HTR-8/SVneo (cell line): ENCODE measurements around the gene RBP3.
A peak's percentile ranks its signal among the peaks of the same experiment; 100 is the strongest.

ENCODE experiments used
- DNase-seq: peaks from one replicate; pipeline ENCODE4 v3.0.0; 2011; ENCODE audit warnings: low spot score, mixed read lengths; ENCODE audit not compliant: insufficient read length
- FAIRE-seq: peaks from 2 replicates; lab custom pipeline; 2011; peaks lifted over from hg19 to GRCh38; lab: Jason Lieb, UNC

RBP3 gene

GRCh38 chr10:47334466-47335295, 13.5 kb upstream of the RBP3 start:
- DNase-seq (no peak), FAIRE-seq (no peak)

DNA sequence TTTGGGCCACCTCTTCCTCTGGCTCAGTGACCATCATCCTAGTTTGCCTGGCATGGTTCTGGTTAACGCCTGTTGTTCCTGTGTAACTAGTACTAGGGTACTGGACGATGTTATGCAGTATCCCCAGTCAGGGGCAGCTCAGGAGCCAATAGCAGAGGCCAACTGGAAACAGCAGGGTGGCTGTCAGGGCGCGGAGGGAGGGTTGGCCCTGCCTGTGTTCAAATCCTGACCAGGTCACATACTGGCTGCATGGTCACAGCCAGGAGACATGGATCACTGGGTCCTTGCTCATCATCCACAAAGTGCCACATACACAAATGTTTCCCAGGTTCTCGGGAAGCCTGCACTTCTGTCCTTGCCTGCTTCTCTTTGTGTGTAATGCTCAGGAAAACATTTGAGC, 12.3 kb upstream of the RBP3 start:
- FAIRE-seq (no peak), DNase-seq (no peak)

DNA sequence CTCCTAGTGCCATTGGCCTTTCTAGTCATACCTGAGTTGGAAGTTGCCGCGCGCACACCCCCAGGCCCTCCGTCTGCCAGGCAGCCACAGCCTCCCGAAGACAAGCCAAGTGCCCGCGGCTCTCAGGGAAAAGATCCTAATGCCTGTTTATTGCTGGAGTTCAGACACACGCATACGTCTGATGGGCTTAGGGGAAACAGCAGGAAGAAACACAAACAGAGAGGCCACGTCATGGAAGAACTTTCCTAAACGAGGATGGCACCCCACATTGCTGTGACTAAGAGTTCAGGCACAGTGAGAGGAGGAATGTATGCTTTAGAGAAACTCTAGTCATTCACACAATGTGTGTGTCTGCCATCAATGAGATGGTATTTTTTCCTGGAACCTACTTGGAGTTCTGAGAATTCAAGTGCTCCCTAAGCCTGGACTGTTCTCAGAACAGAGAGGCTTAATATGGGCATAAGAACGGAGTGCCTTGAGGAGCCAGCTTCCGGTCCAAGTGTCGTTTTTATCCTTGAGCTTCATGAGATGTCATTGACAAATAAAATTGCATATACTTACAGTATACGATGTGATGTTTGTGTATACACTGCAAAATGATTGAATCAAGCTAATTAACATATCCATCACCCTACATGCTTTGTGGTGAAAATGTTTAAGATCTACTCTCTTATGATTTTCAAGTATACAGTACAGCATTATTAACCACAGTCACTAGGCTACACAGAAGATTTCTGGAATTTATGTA, 11.6 kb upstream of the RBP3 start:
- FAIRE-seq = no peak

GRCh38 chr10:47337310-47337709, 10.9 kb upstream of the RBP3 start:
- FAIRE-seq (no peak), DNase-seq (no peak)

More for the DNA sequence above, 11.6 kb upstream of the RBP3 start:
- DNase-seq = no peak

DNA sequence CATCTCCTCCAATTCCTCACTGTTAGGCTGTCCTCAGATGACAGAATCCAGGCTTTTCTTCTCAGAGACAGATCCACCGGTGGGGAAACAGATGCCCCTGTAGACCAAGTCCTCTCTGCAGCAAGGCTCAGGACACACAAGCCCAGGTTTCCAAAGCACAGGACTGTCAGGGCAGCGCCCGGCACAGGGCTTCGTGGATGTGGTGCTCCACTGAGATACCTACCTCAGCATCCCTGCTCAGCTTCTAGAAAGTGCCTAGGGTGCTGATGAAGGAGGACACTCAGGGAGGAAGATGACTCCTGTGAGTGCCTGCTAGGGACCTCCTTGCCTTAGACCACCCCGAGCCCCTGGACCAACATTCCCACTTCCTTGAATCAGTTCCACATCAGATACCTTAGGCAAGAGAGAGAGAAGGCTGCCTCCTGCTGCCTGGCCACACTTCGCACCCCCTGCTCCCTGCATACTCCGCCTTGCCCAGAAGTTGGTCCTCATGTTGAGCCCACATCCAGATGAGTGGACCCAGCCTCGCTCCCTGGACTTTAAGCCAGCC, 8.9 kb upstream of the RBP3 start:
- DNase-seq (no peak), FAIRE-seq (no peak)

DNA sequence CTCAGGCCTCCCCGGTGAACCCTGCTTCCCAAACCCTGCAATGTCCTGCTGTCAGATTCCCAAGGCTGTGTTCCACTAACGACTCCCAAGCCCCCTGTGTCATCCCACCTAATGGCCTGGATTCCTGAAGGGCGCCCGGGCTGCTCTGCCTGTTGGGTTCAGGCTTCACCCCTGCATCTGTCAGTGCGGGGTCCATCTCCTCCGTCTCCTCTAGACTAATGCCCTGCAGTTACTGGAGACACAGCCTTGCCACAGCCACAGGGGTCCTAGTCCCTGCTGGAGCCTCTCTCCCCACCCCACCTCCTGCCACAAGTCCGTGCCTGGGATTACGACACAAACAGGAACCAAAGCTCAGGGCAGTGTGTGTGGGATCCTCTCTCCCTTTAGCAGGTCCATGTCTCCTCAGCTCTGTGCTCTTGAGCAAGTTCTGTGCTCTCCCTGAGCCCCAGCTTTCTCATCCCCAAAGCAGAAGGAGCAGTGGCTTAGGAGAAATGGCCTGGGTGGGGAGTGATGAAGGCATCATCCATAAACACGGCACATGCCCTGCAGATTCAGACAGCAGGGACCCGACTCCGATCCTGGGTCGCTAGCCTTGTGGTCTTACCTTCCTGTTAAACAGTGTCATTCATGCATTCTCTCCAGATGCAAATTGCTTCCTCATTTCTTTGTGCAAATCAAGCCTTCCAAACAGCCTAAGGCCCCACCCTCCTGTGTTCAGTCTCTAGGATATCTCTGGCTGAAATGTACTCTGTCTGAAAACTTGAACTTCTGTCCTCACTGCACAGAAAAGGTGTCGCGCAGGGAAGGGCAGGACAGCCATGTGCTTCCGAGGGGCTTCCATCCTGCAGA, 8.2 kb upstream of the RBP3 start:
- no peak for FAIRE-seq
- no peak for DNase-seq

DNA sequence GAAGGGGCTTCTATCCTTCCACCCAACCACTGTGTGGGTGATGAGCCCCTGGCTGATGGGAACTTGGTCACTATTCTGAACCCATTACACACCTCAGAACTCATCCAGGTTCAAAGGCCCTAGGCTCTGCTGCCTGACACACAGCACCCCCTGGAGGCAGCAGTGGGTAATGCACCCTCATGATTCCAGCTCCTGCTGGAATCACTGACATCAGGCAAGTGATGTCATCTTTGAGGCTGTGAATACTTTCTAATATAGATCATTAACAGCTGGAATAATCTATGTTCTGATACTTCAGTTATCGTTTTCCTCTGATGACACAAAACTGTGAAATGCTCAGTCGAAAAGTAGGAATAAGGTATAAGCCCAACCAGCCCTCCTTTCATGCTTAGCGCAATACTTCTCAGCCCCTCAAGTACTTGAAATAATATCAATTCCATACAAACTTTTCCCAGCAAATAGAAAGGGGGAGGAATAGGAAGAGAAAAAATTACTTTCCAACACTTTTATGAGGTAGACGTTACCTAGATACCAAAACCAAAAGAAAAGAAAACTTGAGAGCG, 7.5 kb upstream of the RBP3 start:
- peak; percentile 78 for DNase-seq
- FAIRE-seq = no peak

- FAIRE-seq = no peak
- DNase-seq = no peak
These were observed 2.9 kb upstream of the RBP3 start for GRCh38 chr10:47344996-47345870.

DNA sequence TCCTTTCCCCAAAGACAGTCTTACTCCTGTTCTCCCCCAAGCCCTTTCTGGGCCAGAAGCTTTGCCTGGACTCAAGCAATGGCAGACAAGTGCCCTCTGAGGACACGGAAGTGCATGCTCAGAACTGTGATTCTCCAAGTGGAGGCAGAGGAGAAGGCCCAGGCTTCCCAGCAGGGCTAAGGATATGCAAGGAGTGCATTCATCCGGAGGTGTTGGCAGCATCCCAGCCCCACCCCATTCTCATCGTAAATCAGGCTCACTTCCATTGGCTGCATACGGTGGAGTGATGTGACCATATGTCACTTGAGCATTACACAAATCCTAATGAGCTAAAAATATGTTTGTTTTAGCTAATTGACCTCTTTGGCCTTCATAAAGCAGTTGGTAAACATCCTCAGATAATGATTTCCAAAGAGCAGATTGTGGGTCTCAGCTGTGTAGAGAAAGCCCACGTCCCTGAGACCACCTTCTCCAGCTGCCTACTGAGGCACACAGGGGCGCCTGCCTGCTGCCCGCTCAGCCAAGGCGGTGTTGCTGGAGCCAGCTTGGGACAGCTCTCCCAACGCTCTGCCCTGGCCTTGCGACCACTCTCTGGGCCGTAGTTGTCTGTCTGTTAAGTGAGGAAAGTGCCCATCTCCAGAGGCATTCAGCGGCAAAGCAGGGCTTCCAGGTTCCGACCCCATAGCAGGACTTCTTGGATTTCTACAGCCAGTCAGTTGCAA, 1.4 kb upstream of the RBP3 start:
- FAIRE-seq (no peak), DNase-seq (no peak)

DNA sequence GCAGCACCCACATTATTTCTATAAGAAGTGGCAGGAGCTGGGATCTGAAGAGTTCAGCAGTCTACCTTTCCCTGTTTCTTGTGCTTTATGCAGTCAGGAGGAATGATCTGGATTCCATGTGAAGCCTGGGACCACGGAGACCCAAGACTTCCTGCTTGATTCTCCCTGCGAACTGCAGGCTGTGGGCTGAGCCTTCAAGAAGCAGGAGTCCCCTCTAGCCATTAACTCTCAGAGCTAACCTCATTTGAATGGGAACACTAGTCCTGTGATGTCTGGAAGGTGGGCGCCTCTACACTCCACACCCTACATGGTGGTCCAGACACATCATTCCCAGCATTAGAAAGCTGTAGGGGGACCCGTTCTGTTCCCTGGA, 874 bp upstream of the RBP3 start:
- FAIRE-seq (no peak), DNase-seq (no peak)

GRCh38 chr10:47348661-47349470, 703 bp downstream of the RBP3 start:
- FAIRE-seq (no peak), DNase-seq (no peak)

DNA sequence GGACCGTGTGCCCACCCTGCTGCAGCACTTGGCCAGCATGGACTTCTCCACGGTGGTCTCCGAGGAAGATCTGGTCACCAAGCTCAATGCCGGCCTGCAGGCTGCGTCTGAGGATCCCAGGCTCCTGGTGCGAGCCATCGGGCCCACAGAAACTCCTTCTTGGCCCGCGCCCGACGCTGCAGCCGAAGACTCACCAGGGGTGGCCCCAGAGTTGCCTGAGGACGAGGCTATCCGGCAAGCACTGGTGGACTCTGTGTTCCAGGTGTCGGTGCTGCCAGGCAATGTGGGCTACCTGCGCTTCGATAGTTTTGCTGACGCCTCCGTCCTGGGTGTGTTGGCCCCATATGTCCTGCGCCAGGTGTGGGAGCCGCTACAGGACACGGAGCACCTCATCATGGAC, 1.4 kb downstream of the RBP3 start:
- no peak for FAIRE-seq
- no peak for DNase-seq

- DNase-seq (no peak), FAIRE-seq (no peak)
These were observed 1.8 kb downstream of the RBP3 start for GRCh38 chr10:47349941-47350371.

- FAIRE-seq (no peak), DNase-seq (no peak)
These were observed 2.8 kb downstream of the RBP3 start for GRCh38 chr10:47350671-47351640.

DNA sequence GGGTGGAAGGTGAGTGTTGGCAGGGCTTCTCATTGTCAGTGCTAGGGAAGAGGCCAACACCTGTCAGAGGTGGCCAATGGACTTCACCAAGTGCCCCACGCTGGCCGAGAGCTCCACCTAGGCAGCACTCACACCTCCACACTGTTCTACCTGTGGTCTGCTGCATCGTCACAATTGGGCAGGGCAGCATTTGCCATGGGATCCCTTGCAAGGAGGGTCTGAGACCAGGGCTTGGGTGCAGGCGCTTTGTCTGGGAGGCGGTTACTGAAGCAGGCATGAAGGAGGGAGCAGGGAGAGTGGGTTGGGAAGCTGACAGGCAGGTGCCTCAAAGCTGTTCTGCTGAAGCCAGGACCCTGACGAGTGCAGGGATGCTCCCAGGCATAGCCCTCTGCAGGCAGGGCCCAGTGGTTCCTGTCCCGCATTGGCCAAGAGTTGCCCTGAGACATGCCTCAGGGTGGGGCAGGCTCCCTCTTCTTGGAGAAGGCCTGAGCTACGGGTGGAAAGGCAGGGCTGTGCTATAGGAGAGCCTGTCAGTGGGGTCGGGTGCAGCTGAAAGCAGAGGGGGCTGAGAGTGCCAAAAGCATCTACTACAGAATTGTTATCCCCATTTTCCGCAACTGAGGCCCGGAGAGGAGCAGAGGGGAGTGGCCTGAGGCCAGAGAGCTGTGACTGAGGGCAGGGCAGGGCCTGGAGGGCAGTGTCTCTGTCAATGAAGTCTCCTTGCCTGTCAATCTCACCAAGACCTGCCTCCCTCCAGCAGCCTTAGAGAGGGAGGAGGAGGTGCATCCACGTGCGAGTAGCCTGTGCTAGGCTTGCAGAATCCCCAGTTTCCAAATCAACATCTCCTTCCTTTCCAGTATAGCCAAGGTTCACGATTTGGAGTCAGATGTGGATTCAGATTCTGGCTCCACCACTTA, 4.0 kb downstream of the RBP3 start:
- no peak for FAIRE-seq
- no peak for DNase-seq

GRCh38 chr10:47353351-47353750, 5.2 kb downstream of the RBP3 start:
- DNase-seq (no peak), FAIRE-seq (no peak)
